Right forelimb (tissue), 1 donor: Measurements from ENCODE around the gene ZNF26.
A peak's percentile ranks its signal among the peaks of the same experiment; 100 is the strongest.
"Not testable (repeated sequence)": the region's sequence is repeated elsewhere in the genome, so short reads cannot be mapped to it uniquely, and the experiment has no call there.

Source experiments
- DNase-seq: peaks from one replicate; pipeline ENCODE4 v3.0.0-alpha.2; 2018

Gene ZNF26

DNA sequence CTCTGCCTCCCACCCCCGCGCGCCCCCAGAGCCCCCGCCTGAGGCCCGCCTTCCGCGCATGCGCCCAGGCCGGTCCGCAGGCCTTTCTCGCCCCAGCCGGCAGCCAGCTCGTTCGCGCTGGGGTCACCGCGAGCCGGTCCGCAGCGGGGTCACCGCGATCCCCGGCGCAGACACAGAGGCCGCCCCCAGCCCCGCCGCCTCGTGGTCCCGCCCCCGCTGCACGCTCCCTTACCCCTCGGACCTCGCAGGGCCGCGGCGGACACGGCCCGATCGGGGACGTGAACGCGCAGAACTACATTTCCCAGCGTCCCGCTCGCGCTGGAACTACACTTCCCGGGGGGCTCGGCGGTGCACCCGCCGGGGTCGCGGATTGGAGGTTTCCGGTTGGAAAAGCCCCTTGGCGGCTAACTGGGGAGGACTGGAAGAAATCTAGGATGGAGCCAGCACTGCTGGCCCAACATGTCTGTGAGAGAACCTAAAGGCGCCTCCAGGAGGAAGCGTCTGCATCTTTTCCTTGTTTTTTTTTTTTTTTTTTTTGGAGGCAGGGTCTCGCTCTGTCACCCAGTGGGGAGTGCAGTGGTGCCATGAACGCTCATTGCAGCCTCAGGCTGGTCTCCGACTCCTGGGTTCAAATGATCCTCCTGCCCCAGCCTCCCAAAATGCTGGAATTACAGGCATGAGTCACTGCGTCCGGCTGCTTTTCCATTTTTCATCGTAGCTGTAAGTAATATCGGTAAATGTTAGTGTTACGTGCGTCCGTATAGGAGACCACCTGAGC lies 30.0 kb upstream of the ZNF26 start, which contains the start of gene ZNF605:
ZNF605 (minus strand) TSS at position 296 of the 778 bp plus-strand sequence. CDS start 10,671 bp downstream, outside the sequence.
- peak; percentile 95 for DNase-seq

DNA sequence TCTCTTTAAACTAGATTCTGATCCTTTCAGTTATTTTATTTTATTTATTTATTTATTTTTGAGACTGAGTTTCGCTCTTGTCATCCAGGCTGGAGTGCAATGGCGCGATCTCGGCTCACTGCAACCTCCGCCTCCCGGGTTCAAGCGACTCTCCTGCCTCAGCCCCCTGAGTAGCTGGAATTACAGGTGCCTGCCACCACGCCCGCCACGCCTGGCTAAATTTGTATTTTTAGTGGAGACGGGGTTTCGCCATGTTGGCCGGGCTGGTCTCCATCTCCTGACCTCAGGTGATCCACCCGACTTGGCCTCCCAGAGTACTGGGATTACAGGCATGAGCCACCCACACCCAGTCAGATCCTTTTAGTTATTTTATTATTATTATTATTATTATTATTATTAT lies 24.4 kb upstream of the ZNF26 start:
- DNase-seq, result not testable (repeated sequence)

DNA sequence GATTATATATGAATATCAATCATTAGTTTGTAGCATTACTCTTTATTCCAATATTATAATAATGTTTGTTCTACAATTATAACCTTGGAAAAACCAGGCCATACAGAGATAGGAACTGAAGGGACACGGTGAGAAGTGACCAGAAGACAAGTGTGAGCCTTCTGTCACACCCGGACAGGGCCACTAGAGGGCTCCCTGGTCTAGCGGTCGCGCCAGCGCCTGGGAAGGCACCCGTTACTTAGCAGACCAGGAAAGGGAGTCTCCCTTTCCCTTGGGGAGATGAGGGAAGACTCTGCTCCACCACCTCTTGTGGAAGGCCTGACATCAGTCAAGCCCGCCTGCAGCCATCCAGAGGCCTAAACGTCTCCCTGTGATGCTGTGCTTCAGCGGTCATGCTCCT lies 22.2 kb upstream of the ZNF26 start:
- DNase-seq, result not testable (repeated sequence)

- DNase-seq, result no peak
Measured at GRCh38 chr12:132965796-132966195, 20.4 kb upstream of the ZNF26 start.

DNA sequence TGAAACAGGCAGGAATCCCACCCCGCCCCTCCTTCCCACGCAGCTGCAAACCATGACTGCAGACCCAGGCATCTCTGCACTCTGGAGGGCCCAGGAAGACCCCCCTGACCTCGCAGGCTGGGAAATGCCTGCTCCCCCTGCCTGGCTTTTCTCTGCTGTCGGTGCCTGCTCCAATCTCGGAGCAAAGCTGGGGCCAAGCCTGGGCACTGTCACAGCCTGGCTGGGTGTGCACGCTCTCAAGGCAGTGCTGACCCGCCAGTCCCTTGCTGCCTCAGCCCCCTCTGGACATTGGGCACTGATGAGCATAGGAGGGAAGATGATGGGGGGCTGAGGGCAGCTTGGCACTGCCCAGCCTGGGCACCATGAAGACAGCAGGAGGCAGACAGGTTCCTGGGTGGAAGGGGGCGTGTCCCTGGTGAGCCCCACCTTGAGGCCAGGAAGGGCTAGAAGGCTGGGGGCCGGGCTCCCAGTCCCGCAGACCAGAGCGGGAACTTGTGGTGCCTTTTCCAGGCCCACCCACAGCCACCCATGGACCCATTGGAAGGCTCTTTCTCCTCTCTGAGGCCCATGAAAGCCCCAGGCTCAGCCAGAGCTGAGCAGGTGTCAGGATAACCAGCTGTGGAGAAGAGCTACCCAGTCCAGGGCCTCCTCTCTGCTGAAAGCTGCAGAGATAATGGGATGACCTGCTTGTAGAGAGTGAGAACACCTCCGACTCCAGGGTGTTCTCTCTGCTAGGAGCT lies 19.3 kb upstream of the ZNF26 start:
- DNase-seq, result no peak

GRCh38 chr12:132967736-132968135 lies 18.4 kb upstream of the ZNF26 start:
- no peak for DNase-seq

- DNase-seq, result no peak
Measured at GRCh38 chr12:132972374-132972773, 13.8 kb upstream of the ZNF26 start.

- not testable (repeated sequence) for DNase-seq
Measured at GRCh38 chr12:132976870-132977269, 9.3 kb upstream of the ZNF26 start.

- DNase-seq, result no peak
Measured at GRCh38 chr12:132986885-132987225, 688 bp downstream of the ZNF26 start.

- no peak for DNase-seq
Measured at GRCh38 chr12:132998741-132999140, 12.6 kb downstream of the ZNF26 start.

- no peak for DNase-seq
Measured at GRCh38 chr12:133010657-133011297, 24.6 kb downstream of the ZNF26 start.

GRCh38 chr12:133023566-133023965 lies 37.4 kb downstream of the ZNF26 start:
- no peak for DNase-seq

- no peak for DNase-seq
Measured at GRCh38 chr12:133026996-133027395, 40.8 kb downstream of the ZNF26 start.

DNA sequence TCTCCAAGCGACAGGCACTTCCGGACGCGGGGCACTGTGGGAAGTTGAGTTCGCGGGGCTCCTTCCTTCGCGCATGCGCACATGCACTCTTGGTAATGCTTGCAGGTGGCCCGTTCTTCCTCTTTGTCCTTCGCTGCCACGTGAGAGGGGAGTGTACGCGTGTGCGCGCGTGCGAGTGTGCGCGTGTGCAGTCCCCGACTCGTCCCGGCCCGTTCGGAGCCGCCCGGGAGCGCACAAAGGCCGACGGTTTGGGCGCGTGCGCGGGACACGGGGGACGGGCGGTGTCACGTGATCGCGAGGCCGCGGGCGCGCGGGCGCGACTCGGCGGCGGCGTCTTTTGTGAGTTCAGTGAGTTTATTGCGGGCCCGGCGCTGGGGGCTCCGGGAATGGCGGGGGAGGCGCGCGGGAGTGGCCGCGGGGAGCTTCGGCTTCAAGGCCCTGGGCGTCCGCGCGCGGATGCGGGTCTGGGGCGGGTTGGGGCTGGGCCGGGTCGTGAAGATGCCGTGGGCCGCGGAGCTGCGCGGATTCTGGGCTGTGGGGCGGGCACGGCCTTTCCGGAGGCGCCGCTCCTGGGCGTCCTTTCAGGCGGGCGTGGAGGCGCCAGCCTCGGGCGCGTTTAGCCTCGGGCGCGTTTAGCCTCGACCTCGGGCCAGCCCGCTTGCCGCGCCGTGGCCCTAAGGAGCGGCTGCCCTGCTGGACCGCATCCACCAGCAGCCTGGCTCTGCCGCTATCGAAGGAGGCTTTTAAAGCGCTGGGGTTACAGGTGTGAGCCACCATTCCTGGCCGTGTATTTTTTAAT lies 51.2 kb downstream of the ZNF26 start, which contains the start of gene ZNF84:
ZNF84 (plus strand) TSS at position 303 of the 799 bp plus-strand sequence. CDS start 3,959 bp downstream, outside the sequence.
- DNase-seq, result peak; percentile 96

DNA sequence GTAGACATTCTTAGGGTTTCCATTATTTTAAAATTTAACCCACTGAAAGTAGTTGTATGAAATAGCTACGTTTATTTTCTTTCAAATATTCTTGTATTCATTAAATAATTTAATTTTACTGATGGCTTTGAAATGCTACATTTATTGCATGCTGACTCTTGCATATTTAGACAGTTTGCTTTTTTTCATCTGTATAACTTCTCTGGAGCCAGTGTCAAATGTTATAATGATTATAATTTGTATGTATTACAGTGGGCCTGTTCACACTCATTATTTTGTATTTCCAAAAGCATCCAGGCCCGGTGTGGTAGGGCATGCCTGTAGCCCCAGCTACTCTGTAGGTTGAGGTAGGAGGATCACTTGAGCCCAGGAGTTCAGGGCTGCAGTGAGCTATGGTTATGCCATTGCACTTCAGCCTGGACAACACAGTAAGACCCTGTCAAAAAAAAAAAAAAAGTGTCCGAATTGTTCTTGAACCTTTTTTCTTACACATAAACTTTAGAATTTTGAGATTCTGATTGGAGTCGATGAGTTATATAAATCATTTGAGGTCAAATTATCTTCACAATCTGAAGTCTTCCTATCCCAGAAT lies 52.0 kb downstream of the ZNF26 start:
- DNase-seq, result no peak

DNA sequence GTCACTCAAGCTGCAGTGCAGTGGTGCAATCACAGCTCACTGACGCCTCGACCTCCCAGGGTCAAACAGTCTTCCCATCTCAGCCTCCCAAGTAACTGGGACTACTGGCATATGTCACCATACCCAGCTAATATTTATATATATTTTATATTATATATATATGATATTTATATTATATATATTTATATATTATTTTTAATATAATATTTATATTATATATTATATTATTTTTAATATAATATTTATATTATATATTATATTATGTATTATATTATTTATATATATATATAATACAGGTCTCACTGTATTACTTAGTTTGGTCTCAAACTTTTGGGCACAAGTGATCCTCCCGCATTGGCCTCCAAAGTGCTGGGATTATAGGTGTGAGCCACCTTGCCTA lies 60.5 kb downstream of the ZNF26 start:
- DNase-seq, result no peak

- no peak for DNase-seq
Measured at GRCh38 chr12:133057446-133057845, 71.3 kb downstream of the ZNF26 start.

GRCh38 chr12:133058203-133059113 lies 72.3 kb downstream of the ZNF26 start:
- DNase-seq, result no peak

GRCh38 chr12:133061954-133062353 lies 75.8 kb downstream of the ZNF26 start:
- no peak for DNase-seq

- no peak for DNase-seq
Measured at GRCh38 chr12:133063556-133063955, 77.4 kb downstream of the ZNF26 start.

DNA sequence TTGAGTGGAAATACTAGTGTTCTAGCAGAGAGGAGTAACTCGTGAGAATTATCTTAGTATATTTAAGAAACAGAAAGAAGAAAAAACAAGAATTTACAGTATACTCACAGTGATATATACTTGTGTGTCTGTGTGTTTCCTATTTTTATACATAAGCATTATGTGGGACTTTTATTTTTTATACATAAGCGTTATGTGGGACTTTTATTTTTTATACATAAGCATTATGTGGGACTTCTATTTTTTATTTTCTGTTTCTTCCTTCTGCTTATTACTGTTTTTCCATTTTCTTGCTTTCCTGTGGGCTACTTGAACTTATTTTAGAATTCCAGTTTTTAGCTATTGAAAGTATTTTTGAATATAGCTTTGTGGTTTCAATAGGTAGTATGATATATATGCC lies 87.7 kb downstream of the ZNF26 start:
- no peak for DNase-seq
